Stromal cell of bone marrow (primary cell): ENCODE measurements around the gene ACO2.
"Not testable (repeated sequence)": the region's sequence is repeated elsewhere in the genome, so short reads cannot be mapped to it uniquely, and the experiment has no call there.

ENCODE experiments used
- DNase-seq: peaks from one replicate; pipeline ENCODE4 v3.0.0-alpha.2; 2012; ENCODE audit warnings: low read depth

Gene ACO2

GRCh38 chr22:41448189-41448808 is 20.6 kb upstream of the ACO2 start:
- DNase-seq = peak; percentile 100

GRCh38 chr22:41458161-41458728 is 10.7 kb upstream of the ACO2 start:
- DNase-seq = no peak

GRCh38 chr22:41459431-41459830 is 9.5 kb upstream of the ACO2 start:
- DNase-seq = no peak

- not testable (repeated sequence) for DNase-seq
Measured at GRCh38 chr22:41460071-41460470, 8.8 kb upstream of the ACO2 start.

GRCh38 chr22:41461901-41462300 is 7.0 kb upstream of the ACO2 start:
- no peak for DNase-seq

GRCh38 chr22:41469218-41469851 is 418 bp downstream of the ACO2 start:
- no peak for DNase-seq

- no peak for DNase-seq
Measured at GRCh38 chr22:41470886-41471285, 2.0 kb downstream of the ACO2 start.

GRCh38 chr22:41471568-41471967 is 2.7 kb downstream of the ACO2 start:
- no peak for DNase-seq

GRCh38 chr22:41474872-41475451 is 6.0 kb downstream of the ACO2 start:
- no peak for DNase-seq

- DNase-seq = no peak
Measured at GRCh38 chr22:41478473-41478872, 9.6 kb downstream of the ACO2 start.

GRCh38 chr22:41478891-41479521 is 10.1 kb downstream of the ACO2 start:
- DNase-seq = peak; percentile 57

- peak; percentile 86 for DNase-seq
Measured at GRCh38 chr22:41479671-41480396, 10.9 kb downstream of the ACO2 start.

- DNase-seq = peak; percentile 74
Measured at GRCh38 chr22:41480397-41480735, 11.4 kb downstream of the ACO2 start.

- DNase-seq = no peak
Measured at GRCh38 chr22:41481131-41481830, 12.4 kb downstream of the ACO2 start.

- DNase-seq = no peak
Measured at GRCh38 chr22:41481925-41482318, 13.0 kb downstream of the ACO2 start.

GRCh38 chr22:41482319-41482935 is 13.5 kb downstream of the ACO2 start:
- DNase-seq = peak; percentile 56

- DNase-seq = no peak
Measured at GRCh38 chr22:41485033-41485432, 16.1 kb downstream of the ACO2 start.

GRCh38 chr22:41487037-41487935 is 18.4 kb downstream of the ACO2 start:
- DNase-seq = no peak

- no peak for DNase-seq
Measured at GRCh38 chr22:41488076-41488475, 19.2 kb downstream of the ACO2 start.
